ENCODE data around the gene LEKR1. TPM values are rescaled to one million over a fixed set of nuclear protein-coding genes. Genes with fewer than 3 reads are reported as not detected.

Gene LEKR1
- total RNA-seq, 1 donor from 2014 or later: 0.57 TPM

GRCh38 chr3:157043771-157044170, 217.6 kb downstream of the LEKR1 start:
- no peak for DNase-seq (ENCODE audit: low spot score)
- intact Hi-C loops (cut with micrococcal nuclease): no loop called here

GRCh38 chr3:157045238-157045850, 219.2 kb downstream of the LEKR1 start:
- H3K27ac Mint-ChIP-seq: no peak overlapping the region
- H3K36me3 Mint-ChIP-seq (ENCODE audit: low read depth): no peaks in the 10 kb centered on the region
- H3K9me3 Mint-ChIP-seq: no peaks in the 10 kb centered on the region
- H3K4me1 Mint-ChIP-seq (ENCODE audit: low read depth): no peaks in the 10 kb centered on the region
- no peak for DNase-seq (ENCODE audit: low spot score)
- H3K27me3 Mint-ChIP-seq (ENCODE audit: insufficient read depth): peaks cover 18% of the 10 kb centered on the region
- intact Hi-C loops (cut with micrococcal nuclease): no loop called here
- H3K4me3 Mint-ChIP-seq: no peak overlapping the region

More at GRCh38 chr3:157043771-157044170, 217.6 kb downstream of the LEKR1 start:
- Mint-ChIP-seq H3K36me3 (ENCODE audit: low read depth) (no peaks in the 10 kb centered on the region), H3K4me1 (ENCODE audit: low read depth) (no peaks in the 10 kb centered on the region), H3K27me3 (ENCODE audit: insufficient read depth) (peaks cover 16% of the 10 kb centered on the region), H3K9me3 (no peaks in the 10 kb centered on the region), H3K27ac (no peak overlapping the region), H3K4me3 (no peak overlapping the region)

- intact Hi-C loops (cut with micrococcal nuclease): no loop called here
- no peaks in the 10 kb centered on the region for H3K4me1 Mint-ChIP-seq (ENCODE audit: low read depth)
- no peak overlapping the region for H3K27ac Mint-ChIP-seq
- no peaks in the 10 kb centered on the region for H3K36me3 Mint-ChIP-seq (ENCODE audit: low read depth)
- H3K9me3 Mint-ChIP-seq: no peaks in the 10 kb centered on the region
- DNase-seq (ENCODE audit: low spot score): no peak
- H3K27me3 Mint-ChIP-seq (ENCODE audit: insufficient read depth): peaks cover 15% of the 10 kb centered on the region
- no peak overlapping the region for H3K4me3 Mint-ChIP-seq
Observed at GRCh38 chr3:157046520-157046919, 220.4 kb downstream of the LEKR1 start.

GRCh38 chr3:157051055-157051454, 224.9 kb downstream of the LEKR1 start:
- H3K4me3 Mint-ChIP-seq: no peak overlapping the region
- no peak overlapping the region for H3K27ac Mint-ChIP-seq
- H3K36me3 Mint-ChIP-seq (ENCODE audit: low read depth): no peaks in the 10 kb centered on the region
- H3K9me3 Mint-ChIP-seq: no peaks in the 10 kb centered on the region
- intact Hi-C loops (cut with micrococcal nuclease): no loop called here
- peaks cover 14% of the 10 kb centered on the region for H3K27me3 Mint-ChIP-seq (ENCODE audit: insufficient read depth)
- DNase-seq (ENCODE audit: low spot score): no peak
- no peaks in the 10 kb centered on the region for H3K4me1 Mint-ChIP-seq (ENCODE audit: low read depth)

- intact Hi-C loops (cut with micrococcal nuclease): no loop called here
- Mint-ChIP-seq H3K27ac (no peak overlapping the region), H3K9me3 (no peaks in the 10 kb centered on the region)
Observed at GRCh38 chr3:157051591-157051990, 225.4 kb downstream of the LEKR1 start.

GRCh38 chr3:157056035-157056434, 229.9 kb downstream of the LEKR1 start:
- Mint-ChIP-seq H3K27ac (no peak overlapping the region), H3K9me3 (no peaks in the 10 kb centered on the region), H3K36me3 (ENCODE audit: low read depth) (no peaks in the 10 kb centered on the region), H3K4me3 (no peak overlapping the region), H3K27me3 (ENCODE audit: insufficient read depth) (peaks cover 8% of the 10 kb centered on the region), H3K4me1 (ENCODE audit: low read depth) (peaks cover 11% of the 10 kb centered on the region)
- intact Hi-C loops (cut with micrococcal nuclease): no loop called here
- no peak for DNase-seq (ENCODE audit: low spot score)

More at GRCh38 chr3:157051591-157051990, 225.4 kb downstream of the LEKR1 start:
- Mint-ChIP-seq H3K4me3 (no peak overlapping the region), H3K27me3 (ENCODE audit: insufficient read depth) (peaks cover 14% of the 10 kb centered on the region), H3K36me3 (ENCODE audit: low read depth) (no peaks in the 10 kb centered on the region), H3K4me1 (ENCODE audit: low read depth) (no peaks in the 10 kb centered on the region)
- no peak for DNase-seq (ENCODE audit: low spot score)

GRCh38 chr3:157058392-157059071, 232.4 kb downstream of the LEKR1 start:
- intact Hi-C loops (cut with micrococcal nuclease): no loop called here
- H3K36me3 Mint-ChIP-seq (ENCODE audit: low read depth): peaks cover 3% of the 10 kb centered on the region
- peaks cover 11% of the 10 kb centered on the region for H3K4me1 Mint-ChIP-seq (ENCODE audit: low read depth)
- no peaks in the 10 kb centered on the region for H3K27me3 Mint-ChIP-seq (ENCODE audit: insufficient read depth)
- no peak for DNase-seq (ENCODE audit: low spot score)
- H3K4me3 Mint-ChIP-seq: no peak overlapping the region
- no peaks in the 10 kb centered on the region for H3K9me3 Mint-ChIP-seq
- H3K27ac Mint-ChIP-seq: no peak overlapping the region

- no peak overlapping the region for H3K27ac Mint-ChIP-seq
- peaks cover 3% of the 10 kb centered on the region for H3K36me3 Mint-ChIP-seq (ENCODE audit: low read depth)
Observed at GRCh38 chr3:157059181-157059580, 233.0 kb downstream of the LEKR1 start.

GRCh38 chr3:157059661-157060060, 233.5 kb downstream of the LEKR1 start:
- no peaks in the 10 kb centered on the region for H3K9me3 Mint-ChIP-seq
- DNase-seq (ENCODE audit: low spot score): no peak
- no peak overlapping the region for H3K4me3 Mint-ChIP-seq
- no peaks in the 10 kb centered on the region for H3K27me3 Mint-ChIP-seq (ENCODE audit: insufficient read depth)
- intact Hi-C loops (cut with micrococcal nuclease): no loop called here
- peaks cover 11% of the 10 kb centered on the region for H3K4me1 Mint-ChIP-seq (ENCODE audit: low read depth)
- no peak overlapping the region for H3K27ac Mint-ChIP-seq
- peaks cover 3% of the 10 kb centered on the region for H3K36me3 Mint-ChIP-seq (ENCODE audit: low read depth)

More at GRCh38 chr3:157059181-157059580, 233.0 kb downstream of the LEKR1 start:
- peaks cover 11% of the 10 kb centered on the region for H3K4me1 Mint-ChIP-seq (ENCODE audit: low read depth)
- intact Hi-C loops (cut with micrococcal nuclease): no loop called here
- no peak overlapping the region for H3K4me3 Mint-ChIP-seq
- H3K27me3 Mint-ChIP-seq (ENCODE audit: insufficient read depth): no peaks in the 10 kb centered on the region
- no peak for DNase-seq (ENCODE audit: low spot score)
- H3K9me3 Mint-ChIP-seq: no peaks in the 10 kb centered on the region

- DNase-seq (ENCODE audit: low spot score): no peak
- H3K9me3 Mint-ChIP-seq: no peaks in the 10 kb centered on the region
- no peak overlapping the region for H3K4me3 Mint-ChIP-seq
- intact Hi-C loops (cut with micrococcal nuclease): no loop called here
- peaks cover 3% of the 10 kb centered on the region for H3K36me3 Mint-ChIP-seq (ENCODE audit: low read depth)
- H3K4me1 Mint-ChIP-seq (ENCODE audit: low read depth): peaks cover 15% of the 10 kb centered on the region
- H3K27ac Mint-ChIP-seq: no peak overlapping the region
- peaks cover 2% of the 10 kb centered on the region for H3K27me3 Mint-ChIP-seq (ENCODE audit: insufficient read depth)
Observed at GRCh38 chr3:157061265-157061664, 235.1 kb downstream of the LEKR1 start.

- no peaks in the 10 kb centered on the region for H3K9me3 Mint-ChIP-seq
- no peak overlapping the region for H3K27ac Mint-ChIP-seq
- peaks cover 28% of the 10 kb centered on the region for H3K4me1 Mint-ChIP-seq (ENCODE audit: low read depth)
- intact Hi-C loops (cut with micrococcal nuclease): no loop called here
- H3K36me3 Mint-ChIP-seq (ENCODE audit: low read depth): peaks cover 3% of the 10 kb centered on the region
- H3K27me3 Mint-ChIP-seq (ENCODE audit: insufficient read depth): peaks cover 2% of the 10 kb centered on the region
- DNase-seq (ENCODE audit: low spot score): no peak
- no peak overlapping the region for H3K4me3 Mint-ChIP-seq
Observed at GRCh38 chr3:157063469-157063868, 237.3 kb downstream of the LEKR1 start.

- H3K9me3 Mint-ChIP-seq: no peaks in the 10 kb centered on the region
- no peak for DNase-seq (ENCODE audit: low spot score)
- no peak overlapping the region for H3K27ac Mint-ChIP-seq
- H3K27me3 Mint-ChIP-seq (ENCODE audit: insufficient read depth): peaks cover 2% of the 10 kb centered on the region
- intact Hi-C loops (cut with micrococcal nuclease): no loop called here
- H3K4me3 Mint-ChIP-seq: no peak overlapping the region
- peaks cover 27% of the 10 kb centered on the region for H3K4me1 Mint-ChIP-seq (ENCODE audit: low read depth)
- H3K36me3 Mint-ChIP-seq (ENCODE audit: low read depth): peaks cover 3% of the 10 kb centered on the region
Observed at GRCh38 chr3:157063926-157064325, 237.8 kb downstream of the LEKR1 start.

- Mint-ChIP-seq H3K4me3 (no peak overlapping the region), H3K4me1 (ENCODE audit: low read depth) (peaks cover 24% of the 10 kb centered on the region), H3K9me3 (no peaks in the 10 kb centered on the region), H3K27ac (no peak overlapping the region), H3K27me3 (ENCODE audit: insufficient read depth) (peaks cover 2% of the 10 kb centered on the region), H3K36me3 (ENCODE audit: low read depth) (peaks cover 3% of the 10 kb centered on the region)
- intact Hi-C loops (cut with micrococcal nuclease): no loop called here
- DNase-seq (ENCODE audit: low spot score): no peak
Observed at GRCh38 chr3:157064402-157064801, 238.2 kb downstream of the LEKR1 start.
